DND-41 (cell line): Measurements from ENCODE around the gene SULT1C3.

Experiments used
- ATAC-seq: fragments of 200-7000 bp; cut with Tn5 transposase; 3 replicates; pipeline ENCODE4 v1.9.1; 2021; ENCODE audit warnings: low read depth; ENCODE audit not compliant: insufficient read depth
- DNase-seq: peaks from one replicate; pipeline ENCODE4 v3.0.0-alpha.2; 2020
- H2AFZ ChIP-seq: 2 replicates; pipeline ENCODE4 v1.6.0; 2012; ENCODE audit warnings: low read depth, low read length
- H3K27ac ChIP-seq: 2 replicates; pipeline ENCODE4 v1.5.1; 2012; ENCODE audit warnings: low read length, inconsistent platforms
- H3K27me3 ChIP-seq: fragments of 200-600 bp; sonication (generic); 2 replicates; pipeline ENCODE4 v1.6.0; 2012; ENCODE audit warnings: low read length, mild to moderate bottlenecking, inconsistent platforms; ENCODE audit not compliant: insufficient read depth, poor library complexity
- H3K36me3 ChIP-seq: 2 replicates; pipeline ENCODE4 v1.5.1; 2012; ENCODE audit warnings: low read length, inconsistent platforms; ENCODE audit not compliant: insufficient read depth
- H3K4me1 ChIP-seq: 2 replicates; pipeline ENCODE4 v1.5.1; 2012; ENCODE audit warnings: mild to moderate bottlenecking, low read length; ENCODE audit not compliant: insufficient read depth
- H3K4me2 ChIP-seq: 2 replicates; pipeline ENCODE4 v1.6.0; 2012; ENCODE audit warnings: mild to moderate bottlenecking, moderate library complexity, low read length, inconsistent platforms; ENCODE audit not compliant: insufficient read depth
- H3K4me3 ChIP-seq, 2 experiments: fragments of 200-600 bp in 1 of 2; shearing (Covaris generic) in 1 of 2; 2 replicates each; pipeline ENCODE4 v1.5.1; 2012 to 2016; ENCODE audit warnings: inconsistent platforms in 2 of 2, low read length in 2 of 2, mild to moderate bottlenecking in 2 of 2, low read depth in 1 of 2, moderate library complexity in 1 of 2
- H3K79me2 ChIP-seq: 2 replicates; pipeline ENCODE4 v1.6.0; 2012; ENCODE audit warnings: low read length, inconsistent platforms; ENCODE audit not compliant: insufficient read depth
- H3K9ac ChIP-seq: 2 replicates; pipeline ENCODE4 v1.6.0; 2012; ENCODE audit warnings: low read depth, mild to moderate bottlenecking, inconsistent platforms, low read length, moderate library complexity
- H3K9me3 ChIP-seq: 2 replicates; pipeline ENCODE4 v1.5.1; 2012; ENCODE audit warnings: low read length, moderate library complexity, mild to moderate bottlenecking, inconsistent platforms; ENCODE audit not compliant: insufficient read depth, severe bottlenecking
- H4K20me1 ChIP-seq: 2 replicates; pipeline ENCODE4 v1.6.0; 2012; ENCODE audit warnings: low read length; ENCODE audit not compliant: insufficient read depth
- CTCF ChIP-seq: IDR thresholded peaks from 2 replicates; pipeline ENCODE4 v1.5.1; 2012; ENCODE audit warnings: borderline replicate concordance, low read length, moderate library complexity, mild to moderate bottlenecking; ENCODE audit not compliant: poor library complexity, severe bottlenecking; ENCODE audit errors: extremely low read depth
- EZH2 ChIP-seq: IDR thresholded peaks from 3 replicates; pipeline ENCODE4 v1.6.1; 2012; ENCODE audit warnings: borderline replicate concordance, low read depth, mild to moderate bottlenecking, moderate library complexity, low read length, inconsistent platforms; ENCODE audit not compliant: severe bottlenecking

The SULT1C3 gene

DNA sequence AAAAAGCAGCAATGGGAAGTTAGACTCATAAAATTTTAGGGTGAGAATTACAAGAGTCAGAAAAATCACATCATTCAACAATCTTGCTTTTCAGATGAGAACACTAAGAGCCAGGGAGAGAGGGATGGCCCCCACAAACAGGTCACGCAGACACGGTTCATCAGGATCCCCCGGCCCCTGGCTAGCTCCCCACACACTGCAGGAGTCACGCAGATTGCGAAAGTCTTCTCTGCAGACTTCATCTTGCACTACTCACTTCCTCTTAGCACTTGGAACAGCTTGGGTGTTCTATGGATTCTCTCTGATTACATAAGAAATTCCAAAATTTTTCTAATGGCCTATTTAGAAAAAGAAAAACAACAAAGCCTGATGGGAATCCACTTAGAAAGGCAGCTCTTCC lies 27.3 kb downstream of the SULT1C3 start:
- no peak overlapping the region for H3K27ac ChIP-seq
- H3K79me2 ChIP-seq, result no peaks in the 10 kb centered on the region
- ATAC-seq (no peak), DNase-seq (no peak)
- H3K36me3 ChIP-seq, result no peaks in the 10 kb centered on the region
- H3K4me1 ChIP-seq, result no peaks in the 10 kb centered on the region
- H2AFZ ChIP-seq, result no peak overlapping the region
- no peak overlapping the region for H3K9ac ChIP-seq
- no peaks in the 10 kb centered on the region for H3K9me3 ChIP-seq
- TF ChIP-seq CTCF (no peak), EZH2 (no peak)
- H3K27me3 ChIP-seq, result peaks cover 3% of the 10 kb centered on the region
- no peak overlapping the region for H3K4me3 ChIP-seq
- H3K4me2 ChIP-seq, result no peak overlapping the region
- H4K20me1 ChIP-seq, result no peaks in the 10 kb centered on the region

- no peak overlapping the region for H2AFZ ChIP-seq
- H3K9me3 ChIP-seq, result no peaks in the 10 kb centered on the region
- H3K27ac ChIP-seq, result no peak overlapping the region
- peaks cover 3% of the 10 kb centered on the region for H3K27me3 ChIP-seq
- H3K4me1 ChIP-seq, result no peaks in the 10 kb centered on the region
- H3K79me2 ChIP-seq, result no peaks in the 10 kb centered on the region
- no peak overlapping the region for H3K9ac ChIP-seq
- no peak overlapping the region for H3K4me2 ChIP-seq
- H3K4me3 ChIP-seq, result no peak overlapping the region
- no peak for DNase-seq
- no peaks in the 10 kb centered on the region for H3K36me3 ChIP-seq
- H4K20me1 ChIP-seq, result no peaks in the 10 kb centered on the region
- TF ChIP-seq EZH2, result no peak
- no peak for TF ChIP-seq CTCF
- no peak for ATAC-seq
These were observed 28.2 kb downstream of the SULT1C3 start for GRCh38 chr2:108268001-108268400.

DNA sequence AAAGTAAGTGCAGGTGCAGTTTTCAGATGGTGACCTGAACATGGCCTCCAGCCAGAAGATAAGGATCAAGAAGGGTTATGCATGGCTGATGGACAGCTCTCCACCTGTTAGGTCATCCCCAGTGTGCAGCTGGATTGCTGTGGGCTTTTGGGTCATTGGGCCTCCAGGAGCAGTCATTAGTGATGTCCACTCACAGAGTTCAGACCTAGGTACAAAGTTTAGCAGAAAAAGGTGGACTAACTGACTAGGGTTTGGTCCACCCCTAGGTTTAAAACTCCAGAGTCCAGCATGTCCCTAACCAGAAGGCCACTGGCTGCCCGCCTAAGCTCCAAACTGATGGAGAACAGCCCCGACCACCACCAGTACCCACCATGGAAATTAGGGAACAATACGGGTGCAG lies 30.6 kb downstream of the SULT1C3 start:
- H2AFZ ChIP-seq, result no peak overlapping the region
- H3K9me3 ChIP-seq, result no peaks in the 10 kb centered on the region
- no peaks in the 10 kb centered on the region for H4K20me1 ChIP-seq
- H3K36me3 ChIP-seq, result no peaks in the 10 kb centered on the region
- ATAC-seq (no peak), DNase-seq (no peak)
- no peak overlapping the region for H3K9ac ChIP-seq
- H3K79me2 ChIP-seq, result no peaks in the 10 kb centered on the region
- no peaks in the 10 kb centered on the region for H3K4me1 ChIP-seq
- no peak for TF ChIP-seq CTCF
- TF ChIP-seq EZH2, result no peak
- H3K4me2 ChIP-seq, result no peak overlapping the region
- no peak overlapping the region for H3K4me3 ChIP-seq
- H3K27ac ChIP-seq, result no peak overlapping the region
- peaks cover 3% of the 10 kb centered on the region for H3K27me3 ChIP-seq
